ENCODE data around the gene S100A3. TPM values are rescaled to one million over a fixed set of nuclear protein-coding genes. Genes with fewer than 3 reads are reported as not detected.
A peak's percentile ranks its signal among the peaks of the same experiment; 100 is the strongest.

Gene S100A3
- total and polyA plus RNA-seq, 2 of the 13 experiments (the other 11 are each of a cell fraction or from before 2014, with no cell fraction given): 2.5 to 4.5 TPM

- no peak for TF ChIP-seq ZNF142 (CRISPR knock-in tag; IDR thresholded peaks at IDR 0.05)
- no peak for TF ChIP-seq U2AF1 (optimal IDR thresholded peaks at IDR 0.05; ENCODE audit: low read depth, low read length)
- TF ChIP-seq CAMTA2 (CRISPR knock-in tag; IDR thresholded peaks at IDR 0.05; ENCODE audit: borderline replicate concordance): no peak
- TF ChIP-seq ZNF646 (CRISPR knock-in tag; IDR thresholded peaks at IDR 0.05): no peak
- TF ChIP-seq THAP9 (CRISPR knock-in tag; IDR thresholded peaks at IDR 0.05; ENCODE audit: borderline replicate concordance): 0 out of 2 replicates have a peak, but pooled peaks have one; percentile 22
- no peak for TF ChIP-seq CC2D1A (CRISPR knock-in tag; IDR thresholded peaks at IDR 0.05)
- TF ChIP-seq ZSCAN25 (CRISPR knock-in tag; IDR thresholded peaks at IDR 0.05): no peak
- TF ChIP-seq SRF (IDR thresholded peaks at IDR 0.05; ENCODE audit: low read depth, low read length): no peak
- no peak; the same call in 1 of the 2 replicates for TF ChIP-seq ZNF335 (CRISPR knock-in tag; IDR thresholded peaks at IDR 0.05)
- no peak for TF ChIP-seq ARNT2 (CRISPR knock-in tag; IDR thresholded peaks at IDR 0.05; ENCODE audit: low read depth)
- TF ChIP-seq EHMT2 (IDR thresholded peaks at IDR 0.05; ENCODE audit: borderline replicate concordance, low read depth, low read length): no peak
- no peak for TF ChIP-seq IKZF5 (CRISPR knock-in tag; IDR thresholded peaks at IDR 0.05)
Measured at GRCh38 chr1:153568367-153569099, 19.5 kb upstream of the S100A3 start (continued).

All from HepG2 (cell line).